NCI-H187 treated with DMSO at 0.1 percent for 48 hours (cell line): ENCODE measurements around the gene CUEDC2.
A peak's percentile ranks its signal among the peaks of the same experiment; 100 is the strongest.

ENCODE experiments used
- DNase-seq: peaks from one replicate; lab custom pipeline; 2025; lab: John Stamatoyannopoulos, UW

CUEDC2 gene

DNA sequence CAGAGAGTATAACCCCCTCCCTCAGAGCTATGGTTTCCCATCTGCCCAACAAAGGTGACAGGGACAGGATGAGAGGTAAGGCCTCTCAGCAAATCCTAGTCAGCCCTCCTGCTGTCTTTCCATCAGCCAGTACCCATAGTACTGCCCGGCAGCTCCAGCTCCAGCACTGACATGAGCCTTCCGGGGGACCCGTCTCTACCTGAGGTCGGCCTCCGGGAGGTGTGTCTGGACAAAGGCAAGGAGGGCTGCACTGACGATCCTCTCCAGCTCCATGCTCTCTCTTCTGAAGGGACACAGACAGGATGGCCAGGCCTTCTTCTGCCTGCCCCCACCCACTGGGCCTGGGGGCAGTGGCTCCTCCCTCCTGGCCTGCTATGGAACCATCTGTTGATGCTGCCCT lies 7.5 kb downstream of the CUEDC2 start:
- DNase-seq = no peak

DNA sequence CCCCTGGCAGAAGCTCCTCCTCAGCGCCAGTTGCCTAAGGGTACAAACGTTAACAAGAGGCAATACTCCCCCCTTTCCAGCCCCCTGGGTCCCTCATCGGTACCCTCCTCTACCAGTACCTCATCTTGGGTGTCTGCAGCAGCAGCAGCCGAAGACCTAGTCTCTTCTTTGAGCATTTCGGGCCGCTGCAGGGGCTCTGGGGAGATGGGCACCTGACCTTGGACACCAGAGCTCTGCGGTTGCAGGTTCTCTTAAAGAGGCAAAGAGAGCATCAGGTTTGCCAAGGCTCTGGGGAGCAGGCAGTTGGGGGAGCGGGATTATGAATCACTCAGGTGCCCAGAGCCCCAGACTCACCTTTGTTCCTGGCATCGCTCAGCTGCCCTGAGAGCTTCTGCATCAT lies 8.2 kb downstream of the CUEDC2 start:
- no peak for DNase-seq

DNA sequence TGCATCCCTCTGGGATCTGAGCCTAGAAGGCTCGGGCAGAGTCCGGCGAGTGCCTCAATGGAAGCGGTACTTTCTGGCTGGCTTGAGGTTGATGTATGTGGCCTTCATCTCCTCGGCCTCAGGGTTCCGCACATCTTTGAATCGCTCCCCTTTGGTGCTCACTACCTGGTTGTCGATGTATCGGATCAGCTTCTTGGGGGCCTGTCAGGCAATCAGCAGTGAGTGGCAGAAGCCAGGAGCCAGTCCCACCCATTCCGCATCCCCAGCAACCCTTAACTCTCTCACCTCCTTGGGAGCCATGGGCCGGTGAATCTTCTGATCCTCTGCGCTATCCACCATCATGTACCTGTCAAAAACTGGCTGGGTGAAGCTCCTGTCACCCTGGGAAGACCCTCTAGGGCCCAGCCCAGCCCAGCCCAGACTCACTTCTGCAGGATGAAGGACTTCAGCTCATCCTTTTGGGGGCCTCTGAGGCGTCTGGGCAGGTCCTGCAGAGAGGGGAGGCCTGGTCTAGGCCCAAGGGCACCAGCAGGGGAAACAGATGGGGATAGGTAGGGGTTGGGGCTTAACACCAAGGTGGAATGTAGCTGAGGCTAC lies 8.9 kb downstream of the CUEDC2 start:
- no peak for DNase-seq

DNA sequence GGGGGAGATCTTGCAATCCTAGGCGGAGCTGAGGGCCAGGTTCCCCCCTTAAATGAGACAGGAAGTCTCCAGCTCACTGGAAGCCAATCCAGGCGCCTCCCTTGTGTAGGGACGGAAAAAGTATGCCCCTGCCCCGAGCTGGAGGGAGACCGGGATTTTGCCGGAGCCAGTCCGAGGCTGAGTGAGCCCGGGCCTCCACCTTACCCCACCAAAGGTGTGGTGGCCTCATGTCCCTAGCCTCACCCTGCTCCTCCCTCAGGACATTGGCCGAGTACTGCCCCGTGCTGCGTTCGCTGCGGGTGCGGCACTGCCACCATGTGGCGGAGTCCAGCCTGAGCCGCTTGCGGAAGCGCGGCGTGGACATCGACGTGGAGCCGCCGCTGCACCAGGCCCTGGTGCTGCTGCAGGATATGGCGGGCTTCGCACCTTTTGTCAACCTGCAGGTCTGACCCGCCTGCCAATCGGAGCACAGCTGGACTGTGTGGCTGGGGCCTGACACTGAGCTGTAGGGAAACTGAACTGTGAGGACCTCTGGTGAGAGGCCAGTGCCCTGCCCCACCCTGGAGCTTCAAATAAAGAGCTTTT lies 9.7 kb downstream of the CUEDC2 start:
- no peak for DNase-seq

DNA sequence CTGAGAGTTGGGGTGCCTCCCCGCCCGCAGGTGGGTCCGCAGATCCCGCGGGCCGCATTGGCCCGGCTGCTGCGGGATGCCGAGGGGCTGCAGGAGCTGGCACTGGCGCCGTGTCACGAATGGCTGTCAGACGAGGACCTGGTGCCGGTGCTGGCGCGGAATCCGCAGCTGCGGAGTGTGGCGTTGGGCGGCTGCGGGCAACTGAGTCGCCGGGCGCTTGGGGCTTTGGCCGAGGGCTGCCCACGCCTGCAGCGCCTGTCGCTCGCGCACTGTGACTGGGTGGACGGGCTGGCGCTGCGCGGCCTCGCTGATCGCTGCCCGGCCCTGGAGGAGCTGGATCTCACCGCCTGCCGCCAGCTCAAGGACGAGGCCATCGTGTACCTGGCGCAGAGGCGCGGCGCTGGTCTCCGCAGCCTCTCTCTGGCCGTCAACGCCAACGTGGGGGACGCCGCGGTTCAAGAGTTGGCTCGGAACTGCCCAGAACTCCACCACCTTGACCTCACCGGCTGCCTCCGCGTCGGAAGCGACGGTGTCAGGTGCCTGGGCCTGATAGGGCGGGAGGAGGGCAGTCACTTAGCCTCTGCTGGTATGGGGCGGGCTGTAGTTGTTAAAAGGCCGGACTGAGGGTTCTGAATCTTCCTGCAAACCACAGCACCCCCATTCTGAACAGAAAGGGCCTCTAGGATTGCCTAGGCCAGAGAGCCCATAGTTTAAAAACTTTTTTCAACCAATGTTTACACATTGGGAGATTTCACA lies 10.4 kb downstream of the CUEDC2 start:
- no peak for DNase-seq

DNA sequence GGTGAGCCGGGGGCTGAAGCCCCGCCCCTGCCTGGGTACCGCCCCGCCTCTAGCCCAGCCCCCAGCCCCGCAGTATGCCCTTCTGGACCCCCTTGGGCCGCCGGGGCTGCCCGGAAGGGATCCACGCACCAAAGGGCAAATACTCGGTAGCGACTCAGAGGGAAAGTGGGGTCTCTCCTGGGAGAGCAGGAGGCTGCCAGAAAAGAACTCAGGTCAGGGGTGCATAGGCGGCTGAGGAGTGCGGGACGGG lies 10.9 kb downstream of the CUEDC2 start:
- no peak for DNase-seq

DNA sequence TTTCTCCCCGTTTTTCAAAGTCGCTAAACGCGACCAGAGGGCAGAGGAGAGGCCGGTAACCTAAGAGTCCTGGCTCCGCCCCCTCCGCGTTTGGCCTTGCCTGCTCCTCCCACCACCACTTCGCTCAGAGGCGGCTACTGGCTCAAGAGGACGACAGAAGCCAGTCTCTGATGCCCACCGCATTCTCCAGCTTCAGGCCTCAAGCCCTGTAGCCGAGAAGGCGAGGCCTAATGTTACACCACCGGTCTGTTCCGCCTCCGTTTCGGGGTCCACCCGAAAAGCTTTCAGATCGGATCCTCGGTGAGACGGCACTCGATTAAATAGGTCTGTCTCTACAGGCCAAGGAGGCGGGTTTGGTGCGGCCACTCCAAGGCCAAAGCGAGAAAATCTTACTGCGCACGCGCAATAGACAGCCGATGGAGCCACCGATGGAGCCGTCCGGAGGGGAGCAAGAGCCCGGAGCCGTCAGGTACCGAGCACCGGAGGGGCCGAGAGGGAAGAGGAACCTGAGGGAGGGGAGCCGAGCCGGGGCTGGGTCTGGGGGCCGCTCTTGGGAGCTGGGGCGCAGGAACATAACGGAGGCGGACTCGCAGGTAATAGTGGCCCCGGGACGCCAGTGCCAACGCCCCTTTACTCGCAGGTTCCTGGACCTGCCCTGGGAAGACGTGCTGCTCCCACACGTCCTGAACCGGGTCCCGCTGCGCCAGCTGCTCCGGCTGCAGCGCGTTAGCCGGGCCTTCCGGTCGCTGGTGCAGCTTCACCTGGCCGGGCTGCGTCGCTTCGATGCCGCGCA lies 11.5 kb downstream of the CUEDC2 start, which contains the start of gene FBXL15:
Gene FBXL15, plus strand, starts transcription at position 123 of the 793 bp plus-strand sequence. Its CDS starts 294 bp downstream, at position 417.
- peak; percentile 58 for DNase-seq

DNA sequence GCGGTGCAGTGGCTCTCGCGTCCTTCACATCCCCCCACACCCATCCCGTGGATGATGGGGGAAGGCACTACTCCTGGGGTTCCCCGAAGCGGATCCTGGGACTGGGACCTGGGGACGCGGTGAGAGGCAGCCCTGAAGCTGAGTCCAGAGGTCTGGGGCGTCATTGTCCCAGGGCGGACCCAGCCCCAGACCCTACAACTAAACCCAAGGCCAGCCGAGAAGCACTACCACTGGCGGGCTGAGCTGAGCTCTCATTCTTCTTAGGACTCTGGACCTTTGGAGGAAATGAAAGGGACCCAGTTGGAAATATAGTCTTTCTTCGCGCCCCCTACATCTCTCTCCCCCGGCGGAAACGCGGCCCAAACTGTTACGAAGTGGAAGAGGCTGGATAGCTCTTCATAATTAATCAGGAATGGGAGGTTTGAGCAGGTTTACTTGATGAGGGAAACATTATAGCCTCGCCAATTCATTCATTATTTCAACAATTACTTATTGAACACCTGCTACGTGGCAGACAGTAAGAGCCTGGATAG lies 12.1 kb downstream of the CUEDC2 start:
- DNase-seq = no peak

DNA sequence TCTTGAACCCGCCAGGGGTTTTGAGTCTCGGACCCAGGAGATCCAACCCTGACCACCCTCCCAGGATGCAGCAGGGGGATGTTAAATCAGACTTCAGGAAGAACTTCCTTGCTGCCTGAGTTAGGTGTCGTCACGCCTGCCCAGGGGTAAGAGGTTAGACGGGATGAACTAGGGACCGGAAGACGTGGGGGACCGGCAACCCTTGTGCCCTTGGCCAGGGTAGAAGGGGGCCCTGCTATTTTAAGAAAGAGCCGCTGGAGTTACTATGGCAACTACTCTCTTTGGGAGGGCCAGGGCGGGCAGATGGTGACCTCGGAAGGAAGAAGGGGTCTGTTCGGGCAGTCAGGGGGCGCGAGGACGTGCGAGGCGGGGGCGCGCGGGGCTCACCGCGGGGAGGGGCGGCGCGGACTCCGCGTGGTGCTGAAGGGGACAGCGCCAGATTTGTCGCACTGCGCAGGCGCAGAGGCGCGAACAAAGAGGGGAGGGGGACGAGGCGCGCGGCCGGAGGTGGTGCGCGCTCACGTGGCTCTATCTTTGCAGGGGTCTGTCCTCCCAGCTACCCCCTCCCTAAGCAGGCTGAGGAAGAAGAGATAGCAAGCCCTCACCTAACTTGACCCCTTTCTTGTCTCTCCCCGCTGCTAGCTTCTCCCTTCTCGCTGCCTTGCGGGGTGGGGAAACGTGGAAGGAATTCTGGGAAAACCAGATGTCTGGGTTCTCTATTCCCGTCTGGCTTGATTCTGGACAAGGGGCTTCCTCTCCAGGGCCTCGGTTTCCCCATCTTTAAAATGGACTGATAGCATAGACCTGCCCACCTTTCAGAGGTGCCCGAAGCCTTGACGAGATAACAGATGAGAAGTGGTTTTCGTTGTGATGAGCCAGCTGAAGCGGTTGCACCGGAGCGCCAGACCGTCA lies 12.8 kb downstream of the CUEDC2 start:
- peak; percentile 9 for DNase-seq

DNA sequence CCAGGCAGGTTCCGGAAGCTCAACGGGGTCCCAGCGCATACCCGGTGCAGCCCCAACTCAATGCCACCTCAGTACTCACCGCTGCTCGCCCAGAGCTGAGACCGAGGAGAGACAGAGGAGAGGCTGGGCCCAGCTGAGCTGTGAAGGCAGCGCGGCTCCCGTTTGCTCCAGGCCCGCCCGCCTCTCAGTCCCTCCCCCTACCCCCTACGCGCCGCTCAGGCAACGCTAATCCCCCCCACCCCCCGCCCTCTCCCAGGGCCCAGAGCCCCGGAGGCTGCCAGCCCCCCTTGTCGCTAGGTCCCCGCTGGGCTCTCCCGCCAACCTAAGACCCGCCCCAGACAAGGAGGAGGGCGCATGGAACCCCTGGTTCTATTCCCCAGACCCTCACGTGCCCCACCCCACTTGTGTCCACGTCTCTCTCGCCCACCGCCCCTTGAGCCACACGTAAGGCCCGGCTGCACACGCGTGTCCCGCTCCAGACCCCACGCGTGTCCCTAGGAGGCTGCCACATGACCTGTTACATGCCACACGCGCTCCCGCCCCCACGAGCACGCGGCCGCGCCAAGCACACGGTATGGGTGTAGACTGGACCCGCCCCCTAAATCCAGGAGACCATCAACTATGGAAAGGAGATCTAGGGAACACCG lies 13.6 kb downstream of the CUEDC2 start, which contains the start of gene PSD:
Gene PSD, minus strand, starts transcription at position 164 of the 647 bp plus-strand sequence. CDS start 1,747 bp downstream, outside the sequence.
- DNase-seq = no peak

DNA sequence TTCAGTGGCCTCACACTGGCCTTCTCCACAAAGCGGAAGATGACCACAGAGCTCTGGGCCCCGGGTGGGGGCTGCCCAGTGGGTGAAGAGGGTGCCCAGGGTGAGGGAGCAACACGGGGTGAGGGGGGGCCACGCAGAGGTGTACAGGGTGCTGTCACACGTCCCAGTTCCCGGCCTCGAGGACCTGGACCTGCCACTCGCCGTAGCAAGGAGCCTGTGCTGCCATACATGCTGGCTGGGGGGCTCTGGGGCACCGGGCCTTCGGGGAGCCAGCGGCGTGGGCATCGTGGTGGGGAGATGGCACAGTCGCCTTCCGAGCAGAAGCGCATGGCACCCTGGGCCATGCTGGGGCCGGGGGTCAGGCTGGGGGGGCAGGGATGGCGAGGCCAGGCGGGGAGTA lies 15.7 kb downstream of the CUEDC2 start:
- no peak for DNase-seq

DNA sequence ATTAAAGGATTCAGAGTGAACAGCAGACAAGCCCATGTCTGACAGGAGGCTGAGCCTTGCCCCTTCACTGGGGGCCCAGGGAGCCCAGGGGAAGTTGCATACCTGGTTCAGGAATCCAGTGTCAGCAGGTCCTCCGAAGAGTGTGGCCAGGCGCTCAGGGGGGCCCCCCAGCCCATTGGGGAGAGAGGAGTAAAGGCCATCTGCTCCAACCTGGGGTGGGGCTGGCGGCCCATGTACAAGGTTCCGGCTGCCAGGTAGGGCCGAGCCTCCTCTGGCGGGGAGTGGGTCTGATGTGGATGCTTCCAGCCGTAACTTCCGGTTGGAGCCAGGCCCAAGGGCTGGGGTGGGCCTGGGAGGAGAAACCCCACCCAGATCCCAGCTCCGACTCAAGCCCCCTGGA lies 16.1 kb downstream of the CUEDC2 start:
- DNase-seq = no peak

DNA sequence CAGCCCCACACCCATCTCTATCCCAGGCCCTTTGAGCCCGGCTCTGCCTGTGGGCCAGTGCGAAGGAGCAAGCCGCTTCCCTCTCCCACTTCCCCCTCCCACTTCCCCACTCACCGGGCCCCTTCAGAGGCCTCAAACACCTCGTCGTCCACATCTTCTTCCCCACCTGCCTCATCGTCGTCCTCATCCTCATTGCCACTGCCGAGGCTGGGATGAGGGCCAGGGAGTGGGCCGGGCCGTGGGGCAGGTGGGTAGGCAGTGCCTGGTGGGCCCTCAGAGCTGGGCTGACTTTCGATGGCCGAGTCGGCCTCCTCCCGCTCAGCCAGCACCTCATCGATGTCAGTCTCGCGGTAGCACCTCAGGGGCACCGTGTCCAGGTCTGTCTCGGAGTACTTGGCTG lies 17.6 kb downstream of the CUEDC2 start:
- no peak for DNase-seq

DNA sequence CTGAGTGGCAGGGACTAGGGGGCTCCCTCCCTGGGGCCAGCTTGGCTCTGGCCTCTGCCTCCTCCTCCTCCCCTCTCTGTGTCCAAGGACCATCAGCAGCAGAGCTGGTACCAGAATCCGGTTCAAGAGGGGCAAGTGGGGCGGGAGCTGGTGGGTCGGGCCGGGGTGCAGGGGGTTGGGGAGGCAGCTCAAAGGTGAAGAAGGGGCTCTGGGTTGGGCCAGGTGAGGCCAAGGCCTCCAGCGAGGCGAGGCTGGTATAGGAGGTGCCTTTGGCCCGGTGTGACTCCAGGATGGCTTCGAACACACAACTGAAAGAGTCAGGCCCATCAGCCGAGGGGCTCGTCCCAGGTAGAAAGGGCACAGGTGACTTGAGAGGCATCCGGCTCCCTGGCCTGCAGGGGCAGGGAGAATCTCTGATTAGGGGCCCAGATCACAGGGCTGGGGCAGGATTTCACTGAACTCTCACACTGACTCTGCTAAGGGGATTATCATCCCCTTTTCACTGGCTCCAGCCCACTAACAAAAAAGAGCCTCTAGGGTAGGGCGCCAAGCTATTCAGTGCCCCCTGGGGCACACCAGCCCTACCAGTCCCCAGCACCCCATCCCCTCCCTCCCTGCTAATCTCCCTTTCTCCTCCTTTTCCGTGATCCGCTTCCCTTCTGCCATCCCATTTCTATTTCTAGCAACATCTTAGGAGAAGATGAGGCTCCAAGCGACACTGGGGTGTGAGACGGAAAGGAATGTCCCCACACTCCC lies 18.4 kb downstream of the CUEDC2 start:
- DNase-seq = no peak

DNA sequence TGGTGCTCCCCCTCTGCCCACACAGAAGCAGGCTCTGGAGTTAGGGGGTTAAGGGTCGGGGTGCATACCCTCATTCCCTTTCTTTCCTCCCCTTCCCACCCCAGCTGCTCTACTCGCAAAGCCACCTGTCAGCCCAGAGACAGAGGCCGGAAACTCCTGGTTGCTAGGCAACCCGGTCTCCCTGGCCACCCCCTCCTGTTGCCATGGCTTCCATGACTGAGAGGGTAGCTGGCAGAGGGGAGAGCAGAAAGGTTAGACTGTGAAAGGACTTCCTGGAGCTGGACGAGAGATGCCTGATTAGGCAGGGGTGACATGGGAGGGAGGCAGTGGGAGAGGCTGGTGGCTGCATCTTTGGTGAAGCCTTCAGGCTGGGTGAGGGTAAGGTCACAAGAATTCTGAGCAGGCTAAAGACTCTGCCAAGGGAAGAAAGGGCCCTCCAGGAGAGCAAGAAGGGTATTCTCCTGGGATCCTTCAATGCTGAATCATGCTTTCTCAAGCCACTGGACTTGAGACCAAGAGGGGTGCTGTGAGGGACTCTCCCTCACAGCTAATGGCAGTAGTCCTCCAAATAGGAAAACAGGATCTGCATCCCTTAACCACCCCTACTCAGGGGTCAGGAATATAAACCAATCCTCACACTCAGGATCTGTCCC lies 19.2 kb downstream of the CUEDC2 start:
- peak; percentile 8 for DNase-seq

DNA sequence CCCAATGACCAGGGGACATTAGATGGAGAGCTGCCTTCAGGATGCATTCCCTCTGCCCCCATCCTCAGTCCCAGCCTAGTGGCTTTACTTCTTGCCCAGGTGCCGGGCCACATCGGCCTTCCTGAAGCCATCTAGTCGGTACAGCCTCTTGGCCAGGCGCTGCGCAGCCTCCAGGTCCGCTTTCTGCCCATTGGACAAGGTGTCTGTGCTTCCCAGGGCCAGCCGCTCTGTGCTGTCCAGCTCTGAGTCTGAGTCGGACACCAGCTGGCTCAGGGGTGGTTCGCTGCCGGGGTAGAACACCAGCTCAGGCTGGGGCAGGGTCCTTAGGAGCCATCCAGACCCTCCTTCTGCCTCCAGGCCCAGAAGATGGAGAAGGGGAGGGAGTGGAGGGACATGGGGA lies 20.1 kb downstream of the CUEDC2 start:
- DNase-seq = no peak

DNA sequence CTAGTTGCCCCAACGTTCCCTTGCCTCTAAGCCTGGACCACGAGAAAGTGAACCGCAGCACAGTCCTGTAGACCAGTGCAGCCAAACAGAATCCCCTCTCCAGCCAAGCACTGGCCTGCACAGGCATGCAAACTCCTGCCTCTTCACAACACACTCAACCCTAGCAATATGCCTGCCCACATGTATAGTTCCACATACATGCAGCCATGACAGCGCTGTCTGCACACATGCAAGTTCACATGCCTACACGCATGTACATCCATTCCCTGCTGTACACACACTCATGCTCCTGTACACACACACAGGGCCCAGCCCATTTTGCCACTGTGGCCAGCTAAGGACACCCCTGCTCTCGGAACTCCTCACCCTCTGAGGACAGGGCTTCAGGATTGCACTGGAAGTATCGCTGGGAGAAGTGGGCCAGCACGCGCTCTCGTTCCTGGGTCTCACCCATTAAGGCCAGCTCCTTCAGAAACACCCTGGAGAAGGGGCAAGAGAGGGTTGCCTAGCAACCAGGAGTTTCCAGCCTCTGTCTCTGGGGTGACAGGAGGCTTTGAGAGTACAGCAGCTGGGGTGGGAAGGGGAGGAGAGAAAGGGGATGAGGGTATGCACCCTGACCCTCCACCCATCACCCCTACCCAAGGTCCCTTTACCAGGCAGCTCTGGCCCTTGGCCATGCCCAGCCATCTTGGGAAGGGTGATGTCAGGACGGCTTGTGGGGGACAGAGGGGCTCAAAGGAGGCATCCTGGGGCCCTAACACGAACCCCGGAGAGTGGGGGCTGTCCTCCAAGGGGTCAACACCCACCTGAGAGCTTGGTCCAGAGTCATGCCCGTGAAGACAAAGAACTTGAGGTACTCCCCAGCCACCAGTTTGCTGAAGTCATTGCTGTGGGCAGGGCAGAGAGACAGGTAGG lies 20.8 kb downstream of the CUEDC2 start:
- no peak for DNase-seq

DNA sequence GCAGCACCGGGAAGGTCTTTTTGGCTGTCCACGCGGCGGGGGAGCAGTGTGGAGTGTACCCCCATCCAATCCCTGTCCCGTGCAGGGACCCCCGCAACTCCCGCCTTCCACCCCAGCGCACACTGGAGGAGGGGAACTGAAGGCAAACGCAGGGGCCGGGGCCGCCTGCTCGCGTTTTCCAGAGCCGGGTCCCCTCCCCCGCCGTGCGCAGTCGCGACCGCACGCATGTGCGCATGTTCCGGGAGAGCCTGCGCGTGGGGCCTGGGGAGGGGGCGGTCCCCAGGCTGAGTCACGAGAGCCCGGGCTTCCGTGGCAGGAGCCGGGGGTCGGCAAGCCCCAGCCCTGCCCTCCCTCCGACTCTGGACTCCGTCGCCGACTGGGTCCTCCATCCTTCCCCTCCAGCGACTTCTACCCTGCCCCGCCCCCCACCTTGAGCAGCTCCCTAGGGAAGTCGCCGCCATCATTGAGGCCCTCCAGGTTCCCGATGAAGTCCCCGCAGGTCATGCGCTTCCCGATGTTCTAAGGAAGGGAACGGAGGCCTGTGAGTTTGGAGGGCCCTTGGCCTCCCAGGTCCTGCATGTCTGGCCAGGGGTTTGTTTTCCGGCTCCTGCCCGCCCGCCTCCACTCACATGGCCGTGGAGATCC lies 21.8 kb downstream of the CUEDC2 start:
- DNase-seq = no peak
